Neural cell (in vitro differentiated cells): ENCODE data around the gene CCSER2. TPM values are rescaled to one million over a fixed set of nuclear protein-coding genes. Genes with fewer than 3 reads are reported as not detected.

Source experiments
- H2AFZ ChIP-seq: fragments of 200-600, 300-800 bp; sonication (generic), shearing (Covaris generic); 2 replicates; pipeline ENCODE4 v1.6.0; 2014; ENCODE audit warnings: low read depth, mild to moderate bottlenecking, antibody characterized with exemption, low read length, moderate library complexity
- H3F3A ChIP-seq: fragments of 200-600 bp; shearing (Covaris generic); 2 replicates; pipeline ENCODE4 v1.6.1; 2016; ENCODE audit warnings: mild to moderate bottlenecking, moderate library complexity, mixed read lengths, antibody characterized with exemption, low read length; ENCODE audit not compliant: insufficient read depth, poor library complexity, severe bottlenecking
- H3K27ac ChIP-seq: fragments of 200-600, 300-800 bp; sonication (generic), shearing (Covaris generic); 2 replicates; pipeline ENCODE4 v1.5.1; 2014; ENCODE audit warnings: mild to moderate bottlenecking, low read length, moderate library complexity
- H3K27me3 ChIP-seq: fragments of 300-800, 200-600 bp; sonication (generic), shearing (Covaris generic); 2 replicates; pipeline ENCODE4 v1.6.0; 2014; ENCODE audit warnings: mild to moderate bottlenecking, low read depth, low read length, moderate library complexity; ENCODE audit not compliant: insufficient read depth
- H3K36me3 ChIP-seq: fragments of 300-800, 200-600 bp; sonication (generic), shearing (Covaris generic); 2 replicates; pipeline ENCODE4 v1.5.1; 2014; ENCODE audit warnings: mild to moderate bottlenecking, antibody characterized with exemption, low read length, moderate library complexity; ENCODE audit not compliant: insufficient read depth
- H3K4me2 ChIP-seq: fragments of 300-800, 200-600 bp; sonication (generic), shearing (Covaris generic); 2 replicates; pipeline ENCODE4 v1.6.0; 2014; ENCODE audit warnings: mild to moderate bottlenecking, low read length
- H3K4me3 ChIP-seq: fragments of 300-800, 200-600 bp; sonication (generic), shearing (Covaris generic); 2 replicates; pipeline ENCODE4 v1.5.1; 2014; ENCODE audit warnings: mild to moderate bottlenecking, low read length, moderate library complexity
- H3K79me2 ChIP-seq: fragments of 200-600 bp; shearing (Covaris generic); replicated peaks from 2 replicates; pipeline ENCODE4 v1.6.0; 2014; ENCODE audit warnings: mild to moderate bottlenecking, low read length, moderate library complexity; ENCODE audit not compliant: insufficient read depth
- H3K9ac ChIP-seq: fragments of 300-800, 200-600 bp; sonication (generic), shearing (Covaris generic); 2 replicates; pipeline ENCODE4 v1.6.1; 2016; ENCODE audit warnings: mild to moderate bottlenecking, low read length, mixed read lengths
- H3K9me2 ChIP-seq: fragments of 200-600 bp; shearing (Covaris generic); 2 replicates; pipeline ENCODE4 v1.6.1; 2016; ENCODE audit warnings: mild to moderate bottlenecking, low read length, mixed read lengths; ENCODE audit not compliant: insufficient read depth
- H3K9me3 ChIP-seq: fragments of 200-600, 300-800 bp; sonication (generic), shearing (Covaris generic); 2 replicates; pipeline ENCODE4 v1.6.1; 2016; ENCODE audit warnings: mild to moderate bottlenecking, mixed run types, low read length, moderate library complexity, mixed read lengths
- H4K20me1 ChIP-seq: fragments of 200-600 bp; shearing (Covaris generic); 2 replicates; pipeline ENCODE4 v1.6.1; 2016; ENCODE audit warnings: mild to moderate bottlenecking, mixed run types; ENCODE audit not compliant: insufficient read depth
- EP300 ChIP-seq: fragments of 450-650 bp; conservative IDR thresholded peaks from 2 replicates; pipeline ENCODE4 v1.6.1; 2014; ENCODE audit warnings: antibody characterized with exemption, mild to moderate bottlenecking, moderate library complexity; ENCODE audit not compliant: poor library complexity, severe bottlenecking
- EZH2 ChIP-seq: fragments of 200-600, 300-800 bp; shearing (Covaris generic), sonication (generic); IDR thresholded peaks from 2 replicates; pipeline ENCODE4 v1.6.1; 2014; ENCODE audit warnings: antibody characterized with exemption, low read length, borderline replicate concordance, mild to moderate bottlenecking; ENCODE audit not compliant: insufficient read depth, poor library complexity, severe bottlenecking
- MXI1 ChIP-seq: fragments of 450-650 bp; conservative IDR thresholded peaks from 2 replicates; pipeline ENCODE4 v1.6.1; 2014; ENCODE audit warnings: antibody characterized with exemption, mild to moderate bottlenecking; ENCODE audit not compliant: poor library complexity, severe bottlenecking
- POLR2AphosphoS5 ChIP-seq: IDR thresholded peaks from 2 replicates; pipeline ENCODE4 v1.6.1; 2012
- RAD21 ChIP-seq: fragments of 450-650 bp; conservative IDR thresholded peaks from 2 replicates; pipeline ENCODE4 v1.6.1; 2014; ENCODE audit warnings: antibody characterized with exemption, mild to moderate bottlenecking, moderate library complexity
- SMC3 ChIP-seq: fragments of 450-650 bp; conservative IDR thresholded peaks from 2 replicates; pipeline ENCODE4 v1.6.1; 2014; ENCODE audit warnings: antibody characterized with exemption, mild to moderate bottlenecking, moderate library complexity; ENCODE audit not compliant: poor library complexity
- TAF1 ChIP-seq: IDR thresholded peaks from 2 replicates; pipeline ENCODE4 v1.6.1; 2012; ENCODE audit warnings: low read depth
- polyA plus RNA-seq: library from polyadenylated mRNA; depleted of rRNA; stranded (reverse); fragments of >200 nt; gene quantifications from 2 replicates; pipeline ENCODE4 v1.2.3, GENCODE V29; 2014
- TF ChIP-seq, protein P1 (sequence below): fragments of 450-650 bp; IDR thresholded peaks from 2 replicates; pipeline ENCODE4 v1.5.1; 2014; ENCODE audit warnings: antibody characterized with exemption, mild to moderate bottlenecking, moderate library complexity; ENCODE audit not compliant: poor library complexity, severe bottlenecking
- TF ChIP-seq, protein P2 (sequence below): IDR thresholded peaks from 2 replicates; pipeline ENCODE4 v1.6.1; 2012; ENCODE audit warnings: borderline replicate concordance

Gene CCSER2
- polyA plus RNA-seq, 1 donor from 2014 or later = 38.3 TPM

DNA sequence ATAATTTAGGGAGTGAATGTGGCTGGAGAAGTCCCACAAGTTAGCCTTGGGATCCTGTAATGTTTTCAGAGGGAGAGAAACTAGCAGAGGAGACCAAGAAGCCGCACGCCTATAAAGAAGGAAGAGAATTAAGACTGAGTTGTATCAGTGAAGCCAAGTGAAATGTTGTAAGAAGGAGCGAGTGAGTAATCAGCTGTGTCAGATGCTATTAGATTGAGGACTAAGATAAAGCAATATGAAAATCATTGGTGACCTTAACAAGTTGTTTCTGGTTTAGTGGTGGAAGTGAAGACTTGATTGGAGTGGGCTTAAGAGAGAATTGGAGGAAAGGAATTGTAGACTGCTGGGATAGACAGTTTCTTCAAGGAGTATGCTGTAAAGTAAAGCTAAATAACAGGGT lies 8.8 kb downstream of the CCSER2 start:
- H3K27me3 ChIP-seq = no peaks in the 10 kb centered on the region
- H3K9me2 ChIP-seq = no peaks in the 10 kb centered on the region
- H3K27ac ChIP-seq = no peak overlapping the region
- peaks cover 4% of the 10 kb centered on the region for H4K20me1 ChIP-seq
- H3K4me3 ChIP-seq = no peak overlapping the region
- peaks cover 88% of the 10 kb centered on the region for H3K79me2 ChIP-seq
- no peak overlapping the region for H3K4me2 ChIP-seq
- TF ChIP-seq, protein P1, sequence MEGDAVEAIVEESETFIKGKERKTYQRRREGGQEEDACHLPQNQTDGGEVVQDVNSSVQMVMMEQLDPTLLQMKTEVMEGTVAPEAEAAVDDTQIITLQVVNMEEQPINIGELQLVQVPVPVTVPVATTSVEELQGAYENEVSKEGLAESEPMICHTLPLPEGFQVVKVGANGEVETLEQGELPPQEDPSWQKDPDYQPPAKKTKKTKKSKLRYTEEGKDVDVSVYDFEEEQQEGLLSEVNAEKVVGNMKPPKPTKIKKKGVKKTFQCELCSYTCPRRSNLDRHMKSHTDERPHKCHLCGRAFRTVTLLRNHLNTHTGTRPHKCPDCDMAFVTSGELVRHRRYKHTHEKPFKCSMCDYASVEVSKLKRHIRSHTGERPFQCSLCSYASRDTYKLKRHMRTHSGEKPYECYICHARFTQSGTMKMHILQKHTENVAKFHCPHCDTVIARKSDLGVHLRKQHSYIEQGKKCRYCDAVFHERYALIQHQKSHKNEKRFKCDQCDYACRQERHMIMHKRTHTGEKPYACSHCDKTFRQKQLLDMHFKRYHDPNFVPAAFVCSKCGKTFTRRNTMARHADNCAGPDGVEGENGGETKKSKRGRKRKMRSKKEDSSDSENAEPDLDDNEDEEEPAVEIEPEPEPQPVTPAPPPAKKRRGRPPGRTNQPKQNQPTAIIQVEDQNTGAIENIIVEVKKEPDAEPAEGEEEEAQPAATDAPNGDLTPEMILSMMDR = no peak
- TF ChIP-seq EZH2 = no peak
- no peak for TF ChIP-seq SMC3
- no peak for TF ChIP-seq TAF1
- no peak for TF ChIP-seq RAD21
- TF ChIP-seq EP300 = no peak
- TF ChIP-seq, protein P2, sequence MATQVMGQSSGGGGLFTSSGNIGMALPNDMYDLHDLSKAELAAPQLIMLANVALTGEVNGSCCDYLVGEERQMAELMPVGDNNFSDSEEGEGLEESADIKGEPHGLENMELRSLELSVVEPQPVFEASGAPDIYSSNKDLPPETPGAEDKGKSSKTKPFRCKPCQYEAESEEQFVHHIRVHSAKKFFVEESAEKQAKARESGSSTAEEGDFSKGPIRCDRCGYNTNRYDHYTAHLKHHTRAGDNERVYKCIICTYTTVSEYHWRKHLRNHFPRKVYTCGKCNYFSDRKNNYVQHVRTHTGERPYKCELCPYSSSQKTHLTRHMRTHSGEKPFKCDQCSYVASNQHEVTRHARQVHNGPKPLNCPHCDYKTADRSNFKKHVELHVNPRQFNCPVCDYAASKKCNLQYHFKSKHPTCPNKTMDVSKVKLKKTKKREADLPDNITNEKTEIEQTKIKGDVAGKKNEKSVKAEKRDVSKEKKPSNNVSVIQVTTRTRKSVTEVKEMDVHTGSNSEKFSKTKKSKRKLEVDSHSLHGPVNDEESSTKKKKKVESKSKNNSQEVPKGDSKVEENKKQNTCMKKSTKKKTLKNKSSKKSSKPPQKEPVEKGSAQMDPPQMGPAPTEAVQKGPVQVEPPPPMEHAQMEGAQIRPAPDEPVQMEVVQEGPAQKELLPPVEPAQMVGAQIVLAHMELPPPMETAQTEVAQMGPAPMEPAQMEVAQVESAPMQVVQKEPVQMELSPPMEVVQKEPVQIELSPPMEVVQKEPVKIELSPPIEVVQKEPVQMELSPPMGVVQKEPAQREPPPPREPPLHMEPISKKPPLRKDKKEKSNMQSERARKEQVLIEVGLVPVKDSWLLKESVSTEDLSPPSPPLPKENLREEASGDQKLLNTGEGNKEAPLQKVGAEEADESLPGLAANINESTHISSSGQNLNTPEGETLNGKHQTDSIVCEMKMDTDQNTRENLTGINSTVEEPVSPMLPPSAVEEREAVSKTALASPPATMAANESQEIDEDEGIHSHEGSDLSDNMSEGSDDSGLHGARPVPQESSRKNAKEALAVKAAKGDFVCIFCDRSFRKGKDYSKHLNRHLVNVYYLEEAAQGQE = no peak
- no peak for TF ChIP-seq MXI1
- no peak for TF ChIP-seq POLR2AphosphoS5
- H3K36me3 ChIP-seq = no peaks in the 10 kb centered on the region
- no peak overlapping the region for H2AFZ ChIP-seq
- no peaks in the 10 kb centered on the region for H3K9me3 ChIP-seq
- H3F3A ChIP-seq = no peaks in the 10 kb centered on the region
- no peak overlapping the region for H3K9ac ChIP-seq

DNA sequence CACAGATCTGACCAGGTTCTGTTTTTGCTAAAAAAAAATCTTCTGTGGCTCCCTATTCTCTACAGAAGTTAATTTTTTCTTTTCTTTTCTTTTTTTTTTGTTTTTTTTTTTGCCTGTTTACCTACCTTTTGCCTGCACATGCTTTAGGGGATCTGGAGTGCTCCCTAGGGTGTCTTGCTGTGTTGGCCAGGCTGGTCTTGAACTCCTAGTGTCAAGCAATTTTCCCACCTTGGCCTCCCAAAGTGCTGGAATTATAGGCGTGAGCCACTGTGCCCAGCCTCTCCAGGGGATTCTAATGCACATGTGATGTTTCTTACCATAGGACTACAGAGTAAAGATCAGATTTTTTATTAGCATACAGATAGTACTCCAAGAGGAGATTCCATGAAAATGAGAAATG lies 10.6 kb downstream of the CCSER2 start:
- H3F3A ChIP-seq = no peaks in the 10 kb centered on the region
- H4K20me1 ChIP-seq = peaks cover 4% of the 10 kb centered on the region
- peaks cover 88% of the 10 kb centered on the region for H3K79me2 ChIP-seq
- no peaks in the 10 kb centered on the region for H3K27me3 ChIP-seq
- H3K9me2 ChIP-seq = no peaks in the 10 kb centered on the region
- H3K4me2 ChIP-seq = no peak overlapping the region
- H3K4me3 ChIP-seq = no peak overlapping the region
- H3K27ac ChIP-seq = no peak overlapping the region
- H3K36me3 ChIP-seq = no peaks in the 10 kb centered on the region
- TF ChIP-seq EZH2 (no peak), EP300 (no peak), MXI1 (no peak), POLR2AphosphoS5 (no peak), TAF1 (no peak), RAD21 (no peak)
- TF ChIP-seq, protein P1 = no peak
- TF ChIP-seq, protein P2 = no peak
- H2AFZ ChIP-seq = no peak overlapping the region
- H3K9ac ChIP-seq = no peak overlapping the region
- H3K9me3 ChIP-seq = no peaks in the 10 kb centered on the region
